Ishikawa (cell line): ENCODE results near the gene KAT8.

Experiments used
- CEBPB ChIP-seq: IDR thresholded peaks from 2 replicates; pipeline ENCODE4 v1.6.1; 2012
- CREB1 ChIP-seq: IDR thresholded peaks from 2 replicates; pipeline ENCODE4 v1.6.1; 2012; ENCODE audit warnings: low read depth
- EP300 ChIP-seq: IDR thresholded peaks from 2 replicates; pipeline ENCODE4 v1.6.1; 2012; ENCODE audit warnings: borderline replicate concordance
- FOXM1 ChIP-seq: IDR thresholded peaks from 2 replicates; pipeline ENCODE4 v1.6.1; 2012; ENCODE audit warnings: low read depth, borderline replicate concordance
- NFIC ChIP-seq: IDR thresholded peaks from 2 replicates; pipeline ENCODE4 v1.6.1; 2012
- RAD21 ChIP-seq: IDR thresholded peaks from 2 replicates; pipeline ENCODE4 v1.6.1; 2012; ENCODE audit warnings: low read depth
- TAF1 ChIP-seq: IDR thresholded peaks from 2 replicates; pipeline ENCODE4 v1.6.1; 2012; ENCODE audit warnings: low read depth, mild to moderate bottlenecking
- TCF12 ChIP-seq: IDR thresholded peaks from 2 replicates; pipeline ENCODE4 v1.6.1; 2012; ENCODE audit warnings: low read depth
- TEAD4 ChIP-seq: IDR thresholded peaks from 2 replicates; pipeline ENCODE4 v1.6.1; 2012
- YY1 ChIP-seq: IDR thresholded peaks from 2 replicates; pipeline ENCODE4 v1.6.1; 2012; ENCODE audit warnings: low read depth
- ZBTB7A ChIP-seq: IDR thresholded peaks from 2 replicates; pipeline ENCODE4 v1.6.1; 2012; ENCODE audit warnings: low read depth
- TF ChIP-seq, protein P1 (sequence below): IDR thresholded peaks from 2 replicates; pipeline ENCODE4 v1.6.1; 2012
- TF ChIP-seq, protein P2 (sequence below): IDR thresholded peaks from 2 replicates; pipeline ENCODE4 v1.6.1; 2012
- TF ChIP-seq, protein P3 (sequence below): IDR thresholded peaks from 2 replicates; pipeline ENCODE4 v1.6.1; 2012; ENCODE audit warnings: low read depth, mild to moderate bottlenecking

DNA sequence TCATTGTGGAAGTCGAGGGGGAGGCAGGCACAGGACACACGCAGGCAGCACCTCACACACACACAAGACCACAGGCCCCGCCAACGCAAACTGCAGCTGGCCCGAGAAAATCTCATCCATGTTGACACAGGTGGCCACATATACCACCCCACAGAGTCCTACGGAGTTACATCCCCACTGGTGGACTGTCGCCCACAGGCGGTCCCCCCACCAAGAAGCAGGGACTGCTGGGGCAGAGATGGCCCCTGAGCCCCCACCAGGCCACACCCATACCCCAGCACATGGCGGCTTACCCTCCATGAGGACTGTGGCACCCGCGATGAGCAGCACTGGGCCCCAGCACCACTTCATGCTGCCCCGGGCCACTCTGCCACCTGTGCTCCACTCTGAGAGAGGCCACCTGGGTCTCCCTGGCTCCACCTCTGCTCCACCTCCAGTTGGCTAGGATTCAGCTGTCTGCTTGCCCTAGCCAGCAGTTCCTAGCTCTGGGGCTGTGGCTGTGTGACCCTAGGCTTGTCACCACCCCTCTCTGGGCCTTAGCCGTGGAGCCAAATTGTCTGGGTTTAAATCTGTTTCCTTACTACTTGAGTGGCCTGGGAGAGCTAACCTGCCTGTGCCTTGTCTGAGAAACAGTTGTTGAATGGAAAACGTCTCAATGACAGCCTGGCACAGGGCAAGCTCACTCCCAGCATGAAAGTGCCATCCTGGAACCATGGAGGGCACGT is 28.8 kb upstream of the KAT8 start, which contains the start of gene PRSS53:
- TF ChIP-seq, protein P1, sequence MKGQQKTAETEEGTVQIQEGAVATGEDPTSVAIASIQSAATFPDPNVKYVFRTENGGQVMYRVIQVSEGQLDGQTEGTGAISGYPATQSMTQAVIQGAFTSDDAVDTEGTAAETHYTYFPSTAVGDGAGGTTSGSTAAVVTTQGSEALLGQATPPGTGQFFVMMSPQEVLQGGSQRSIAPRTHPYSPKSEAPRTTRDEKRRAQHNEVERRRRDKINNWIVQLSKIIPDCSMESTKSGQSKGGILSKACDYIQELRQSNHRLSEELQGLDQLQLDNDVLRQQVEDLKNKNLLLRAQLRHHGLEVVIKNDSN = no peak
- TF ChIP-seq CEBPB = no peak
- TF ChIP-seq TAF1 = no peak
- TF ChIP-seq, protein P2, sequence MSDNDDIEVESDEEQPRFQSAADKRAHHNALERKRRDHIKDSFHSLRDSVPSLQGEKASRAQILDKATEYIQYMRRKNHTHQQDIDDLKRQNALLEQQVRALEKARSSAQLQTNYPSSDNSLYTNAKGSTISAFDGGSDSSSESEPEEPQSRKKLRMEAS = no peak
- no peak for TF ChIP-seq YY1
- no peak for TF ChIP-seq FOXM1
- TF ChIP-seq RAD21 = no peak
- TF ChIP-seq EP300 = no peak
- TF ChIP-seq NFIC = no peak
- TF ChIP-seq TCF12 = no peak
- TF ChIP-seq, protein P3, sequence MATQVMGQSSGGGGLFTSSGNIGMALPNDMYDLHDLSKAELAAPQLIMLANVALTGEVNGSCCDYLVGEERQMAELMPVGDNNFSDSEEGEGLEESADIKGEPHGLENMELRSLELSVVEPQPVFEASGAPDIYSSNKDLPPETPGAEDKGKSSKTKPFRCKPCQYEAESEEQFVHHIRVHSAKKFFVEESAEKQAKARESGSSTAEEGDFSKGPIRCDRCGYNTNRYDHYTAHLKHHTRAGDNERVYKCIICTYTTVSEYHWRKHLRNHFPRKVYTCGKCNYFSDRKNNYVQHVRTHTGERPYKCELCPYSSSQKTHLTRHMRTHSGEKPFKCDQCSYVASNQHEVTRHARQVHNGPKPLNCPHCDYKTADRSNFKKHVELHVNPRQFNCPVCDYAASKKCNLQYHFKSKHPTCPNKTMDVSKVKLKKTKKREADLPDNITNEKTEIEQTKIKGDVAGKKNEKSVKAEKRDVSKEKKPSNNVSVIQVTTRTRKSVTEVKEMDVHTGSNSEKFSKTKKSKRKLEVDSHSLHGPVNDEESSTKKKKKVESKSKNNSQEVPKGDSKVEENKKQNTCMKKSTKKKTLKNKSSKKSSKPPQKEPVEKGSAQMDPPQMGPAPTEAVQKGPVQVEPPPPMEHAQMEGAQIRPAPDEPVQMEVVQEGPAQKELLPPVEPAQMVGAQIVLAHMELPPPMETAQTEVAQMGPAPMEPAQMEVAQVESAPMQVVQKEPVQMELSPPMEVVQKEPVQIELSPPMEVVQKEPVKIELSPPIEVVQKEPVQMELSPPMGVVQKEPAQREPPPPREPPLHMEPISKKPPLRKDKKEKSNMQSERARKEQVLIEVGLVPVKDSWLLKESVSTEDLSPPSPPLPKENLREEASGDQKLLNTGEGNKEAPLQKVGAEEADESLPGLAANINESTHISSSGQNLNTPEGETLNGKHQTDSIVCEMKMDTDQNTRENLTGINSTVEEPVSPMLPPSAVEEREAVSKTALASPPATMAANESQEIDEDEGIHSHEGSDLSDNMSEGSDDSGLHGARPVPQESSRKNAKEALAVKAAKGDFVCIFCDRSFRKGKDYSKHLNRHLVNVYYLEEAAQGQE = no peak
- no peak for TF ChIP-seq CREB1
- TF ChIP-seq TEAD4 = no peak
- no peak for TF ChIP-seq ZBTB7A
